Adrenal gland (tissue), 5 donors: ENCODE results near the gene PPP2R5A.

Experiments used
- CTCF ChIP-seq, 6 experiments: fragments of 450-650 bp in 4 of 6; fragments of 200-600 bp in 2 of 6; sonication (generic) in 1 of 6; IDR thresholded peaks; 1 replicate in 5 of 6; 2 replicates in 1 of 6; pipeline versions ENCODE4 v1.5.1 to v1.8.0; 2016 to 2021; ENCODE audit warnings: antibody characterized with exemption in 6 of 6, mild to moderate bottlenecking in 2 of 6, moderate library complexity in 1 of 6
- POLR2A ChIP-seq, 2 donors: fragments of 450-650 bp; IDR thresholded peaks; one replicate each; pipeline ENCODE4 v1.6.1; 2017; ENCODE audit warnings: antibody characterized with exemption in 2 of 2, mild to moderate bottlenecking in 2 of 2, moderate library complexity in 1 of 2
- donor health status: DM: no; HTN: no; CAD: no.

- no peak for TF ChIP-seq POLR2A (IDR thresholded peaks at IDR 0.05)
- no peak for TF ChIP-seq CTCF (IDR thresholded peaks at IDR 0.05)
Measured at GRCh38 chr1:212344905-212345304, 59.7 kb downstream of the PPP2R5A start.
